HG03575 (cell line): Measurements from ENCODE around the gene EXD3.

Experiments
- ATAC-seq: cut with Tn5 transposase; IDR thresholded peaks from one replicate; pipeline ENCODE4 v1.9.1; 2021; ENCODE audit not compliant: unreplicated experiment, insufficient number of reproducible peaks, low FRiP score; ENCODE audit errors: extremely low read depth

EXD3 gene

GRCh38 chr9:137275588-137276472 is 147.1 kb downstream of the EXD3 start:
- ATAC-seq: no peak

- ATAC-seq: no peak
Observed at GRCh38 chr9:137275203-137275587, 147.8 kb downstream of the EXD3 start.

- ATAC-seq: no peak
Observed at GRCh38 chr9:137273611-137274320, 149.2 kb downstream of the EXD3 start.

GRCh38 chr9:137273095-137273490 is 149.9 kb downstream of the EXD3 start:
- ATAC-seq: no peak

- no peak for ATAC-seq
Observed at GRCh38 chr9:137272241-137273094, 150.5 kb downstream of the EXD3 start.

GRCh38 chr9:137271696-137272076 is 151.3 kb downstream of the EXD3 start:
- ATAC-seq: no peak

GRCh38 chr9:137270929-137271695 is 151.8 kb downstream of the EXD3 start:
- ATAC-seq: no peak

- no peak for ATAC-seq
Observed at GRCh38 chr9:137269231-137269772, 153.7 kb downstream of the EXD3 start.

- no peak for ATAC-seq
Observed at GRCh38 chr9:137268538-137269201, 154.3 kb downstream of the EXD3 start.

- no peak for ATAC-seq
Observed at GRCh38 chr9:137267933-137268355, 155.0 kb downstream of the EXD3 start.

GRCh38 chr9:137266585-137267453 is 156.1 kb downstream of the EXD3 start:
- ATAC-seq: no peak

- ATAC-seq: no peak
Observed at GRCh38 chr9:137266162-137266527, 156.8 kb downstream of the EXD3 start.

GRCh38 chr9:137265496-137266161 is 157.3 kb downstream of the EXD3 start:
- no peak for ATAC-seq

- ATAC-seq: no peak
Observed at GRCh38 chr9:137264067-137264466, 158.9 kb downstream of the EXD3 start.

- no peak for ATAC-seq
Observed at GRCh38 chr9:137263506-137263905, 159.5 kb downstream of the EXD3 start.

- ATAC-seq: no peak
Observed at GRCh38 chr9:137262909-137263285, 160.1 kb downstream of the EXD3 start.
